Left colon (tissue), 2 donors: ENCODE measurements around the gene DPM1. TPM values are rescaled to one million over a fixed set of nuclear protein-coding genes. Genes with fewer than 3 reads are reported as not detected.

ENCODE experiments used
- ATAC-seq: fragments of 200-7000 bp; cut with Tn5 transposase; one replicate; pipeline ENCODE4 v1.9.1; 2020; ENCODE audit warnings: mild to moderate bottlenecking, moderate library complexity
- DNase-seq, 2 donors: peaks; one replicate each; pipeline ENCODE4 v3.0.0-alpha.2; 2020
- intact Hi-C, 2 donors: fragments of 100-400 bp; cut with DNase I in 1 of 2; cut with micrococcal nuclease in 1 of 2; formaldehyde crosslinking; loops; one replicate each; pipeline versions ENCODE4 v1.11.2 to v1.14.0; 2022; cut with DNase I, micrococcal nuclease
- total RNA-seq, 2 donors: library from RNA; stranded (reverse); fragmentation: NEBNext Ultra II Directional; extraction: Animal tissue kit (Norgen Biotek cat#: 25700); gene quantifications; one replicate each; pipeline ENCODE4 v1.2.1, GENCODE V29; 2021
- donor health status: DM: no; HTN: no; CAD: no.
- donor health status: DM: yes; HTN: yes; CAD: no.

DPM1 gene
- total RNA-seq, 2 donors from 2014 or later: 33.1 to 34.1 TPM

DNA sequence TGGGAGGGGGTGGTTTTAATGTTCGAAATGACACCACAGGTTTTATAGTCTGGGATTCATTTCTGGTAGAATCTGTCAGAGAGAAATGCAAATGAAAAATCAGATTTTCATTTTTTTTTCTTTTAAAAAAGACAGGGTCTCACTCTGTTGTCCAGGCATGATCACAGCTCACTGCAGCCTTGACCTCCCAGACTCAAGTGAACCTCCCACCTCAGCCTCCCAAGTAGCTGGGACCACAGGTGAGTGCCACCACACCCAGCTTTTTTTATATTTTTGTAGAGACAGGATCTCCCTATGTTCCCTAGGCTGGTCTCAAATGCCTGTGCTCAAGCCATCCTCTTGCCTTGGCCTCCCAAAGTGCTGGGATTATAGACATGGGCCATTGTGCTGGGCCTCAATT is 24.7 kb downstream of the DPM1 start:
- no peak for DNase-seq
- intact Hi-C loops: loop anchor here in 1 of 2 donors (5.0 kb wide), 1 partner anchor 141 kb away; no protein-coding TSS in a partner anchor
- ATAC-seq: no peak

DNA sequence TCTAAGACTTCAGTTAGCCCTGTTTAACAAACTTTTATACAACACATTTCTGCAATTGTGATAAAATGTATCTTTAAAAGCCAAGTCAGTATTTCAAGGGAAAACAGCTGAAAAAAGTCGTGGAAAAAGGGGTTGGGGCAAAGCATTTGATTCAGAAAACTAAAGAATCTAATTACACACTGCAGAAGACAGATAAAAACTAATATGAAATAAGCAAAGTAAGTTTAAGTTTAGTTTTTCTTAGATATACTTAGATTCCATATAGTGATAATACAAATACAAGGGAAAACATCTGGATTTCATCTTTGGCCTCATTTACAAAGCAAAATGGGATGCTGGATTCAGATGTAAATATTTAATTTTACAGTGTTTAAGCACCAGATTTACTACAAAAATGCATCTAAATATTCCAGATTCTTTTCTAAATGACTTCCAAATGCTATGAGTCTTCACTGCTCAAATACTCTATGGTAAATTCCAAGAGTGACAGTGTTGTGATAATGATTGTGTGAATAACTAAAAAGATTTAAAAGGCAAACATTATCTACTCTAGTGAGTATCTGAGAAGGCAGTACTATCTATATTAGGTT is 25.5 kb downstream of the DPM1 start:
- ATAC-seq (no peak), DNase-seq (no peak)
- intact Hi-C loops: loop anchor here in 1 of 2 donors (5.0 kb wide), 1 partner anchor 140 kb away; no protein-coding TSS in a partner anchor

DNA sequence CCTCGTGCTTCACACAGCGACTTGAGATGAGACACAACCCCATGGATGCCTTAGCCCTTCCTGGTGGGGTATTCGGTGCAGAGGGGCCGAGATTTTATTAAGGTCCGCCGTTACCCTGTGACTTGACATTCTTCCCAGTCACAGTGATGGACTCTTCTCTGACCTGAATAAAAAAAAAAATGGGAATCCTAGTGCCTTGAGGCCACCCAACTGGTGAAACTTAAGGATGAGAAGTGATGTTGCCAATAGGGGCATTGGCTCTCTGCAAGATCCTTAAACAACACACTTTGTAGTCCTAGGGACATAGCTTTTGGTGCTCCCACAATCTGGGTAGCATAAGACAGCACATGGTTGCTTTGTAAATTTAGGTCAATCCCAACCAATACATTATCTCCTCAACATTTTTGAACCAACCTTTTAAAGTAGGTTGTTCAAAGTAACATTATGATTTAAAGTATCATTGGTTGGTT is 26.3 kb downstream of the DPM1 start:
- ATAC-seq: no peak
- intact Hi-C loops: loop anchor here in 1 of 2 donors (5.0 kb wide), 1 partner anchor 140 kb away; no protein-coding TSS in a partner anchor
- DNase-seq: no peak

GRCh38 chr20:50931306-50932015 is 26.9 kb downstream of the DPM1 start, which contains the start of gene ADNP:
ADNP (minus strand) TSS chr20:50931437; CDS start chr20:50903996, 27,441 bp downstream.
- DNase-seq (peak; percentile 89 to 95), ATAC-seq (peak; percentile 82)
- intact Hi-C loops: loop anchor here in 1 of 2 donors (5.0 kb wide), 1 partner anchor 139 kb away; no protein-coding TSS in a partner anchor

GRCh38 chr20:50930976-50931305 is 27.4 kb downstream of the DPM1 start:
- ATAC-seq: peak; percentile 34
- no peak for DNase-seq
- intact Hi-C loops: loop anchor here in 1 of 2 donors (5.0 kb wide), 1 partner anchor 139 kb away; no protein-coding TSS in a partner anchor

GRCh38 chr20:50930139-50930975 is 28.0 kb downstream of the DPM1 start:
- no peak for ATAC-seq
- peak; percentile 29 to 38 for DNase-seq
- intact Hi-C loops: loop anchor here in 1 of 2 donors (5.0 kb wide), 1 partner anchor 138 kb away; no protein-coding TSS in a partner anchor

- ATAC-seq: peak; percentile 68
- intact Hi-C loops: loop anchor here in 1 of 2 donors (5.0 kb wide), 1 partner anchor 137 kb away; no protein-coding TSS in a partner anchor
- DNase-seq: peak; percentile 94 to 95
Observed at GRCh38 chr20:50929299-50930138, 28.8 kb downstream of the DPM1 start.

- intact Hi-C loops: no loop called here
- ATAC-seq (no peak), DNase-seq (no peak)
Observed at GRCh38 chr20:50928469-50928868, 29.9 kb downstream of the DPM1 start.

DNA sequence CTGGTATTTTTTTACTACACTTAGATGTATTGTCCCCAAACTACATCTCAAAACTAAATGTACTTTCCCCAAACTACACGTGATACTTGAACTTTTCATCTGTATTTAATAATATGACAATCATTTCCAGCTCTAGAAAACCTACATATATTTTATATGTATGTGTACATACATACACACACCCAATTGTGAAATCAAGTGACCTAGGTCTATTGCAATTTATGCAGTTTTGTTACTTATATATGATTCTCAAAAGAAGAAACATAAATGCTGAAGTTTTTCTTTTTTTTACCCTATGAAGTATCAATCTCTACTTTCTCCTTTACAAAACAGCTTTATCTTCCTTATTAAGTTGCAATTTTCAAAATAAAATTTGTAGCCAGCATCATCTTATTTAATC is 31.8 kb downstream of the DPM1 start:
- intact Hi-C loops: no loop called here
- ATAC-seq (no peak), DNase-seq (no peak)

GRCh38 chr20:50924261-50924920 is 33.9 kb downstream of the DPM1 start:
- DNase-seq (no peak), ATAC-seq (peak; percentile 34)
- intact Hi-C loops: no loop called here

GRCh38 chr20:50921803-50922501 is 36.4 kb downstream of the DPM1 start:
- no peak for DNase-seq
- intact Hi-C loops: no loop called here
- no peak for ATAC-seq

- DNase-seq (no peak), ATAC-seq (no peak)
- intact Hi-C loops: no loop called here
Observed at GRCh38 chr20:50920997-50921396, 37.3 kb downstream of the DPM1 start.

GRCh38 chr20:50919567-50919966 is 38.8 kb downstream of the DPM1 start:
- no peak for DNase-seq
- intact Hi-C loops: no loop called here
- ATAC-seq: no peak

GRCh38 chr20:50918403-50918802 is 39.9 kb downstream of the DPM1 start:
- intact Hi-C loops: no loop called here
- DNase-seq (no peak), ATAC-seq (no peak)

- intact Hi-C loops: no loop called here
- DNase-seq: no peak
- no peak for ATAC-seq
Observed at GRCh38 chr20:50916934-50917333, 41.4 kb downstream of the DPM1 start.

DNA sequence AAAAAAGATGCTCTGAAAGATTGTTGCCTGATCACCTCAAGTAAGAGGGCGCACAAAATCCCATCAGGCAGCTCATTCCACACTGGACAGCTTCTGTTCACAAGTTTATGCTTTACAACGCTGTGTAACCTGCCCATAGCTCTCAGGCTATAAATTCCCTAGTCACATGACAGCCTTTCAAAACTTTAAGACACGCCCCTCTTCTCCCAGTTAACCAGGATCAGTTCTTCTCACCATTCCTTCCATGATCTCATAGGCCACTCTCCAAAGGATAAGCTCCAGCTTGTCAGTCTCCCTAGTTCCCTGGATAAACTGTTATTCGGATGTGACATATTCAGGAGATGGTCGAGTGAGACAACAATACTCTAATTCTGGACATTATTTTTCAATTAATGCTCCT is 42.1 kb downstream of the DPM1 start:
- intact Hi-C loops: no loop called here
- ATAC-seq: peak; percentile 98
- DNase-seq: no peak

GRCh38 chr20:50915424-50915823 is 42.9 kb downstream of the DPM1 start:
- DNase-seq: no peak
- intact Hi-C loops: no loop called here
- ATAC-seq: peak; percentile 16
